ENCODE data around the gene VILL. TPM values are rescaled to one million over a fixed set of nuclear protein-coding genes. Genes with fewer than 3 reads are reported as not detected.

The VILL gene
- total and polyA plus RNA-seq, 2 donors (not counting 3 experiments of a cell fraction or from before 2014, with no cell fraction given), result 9.0 to 10.0 TPM

DNA sequence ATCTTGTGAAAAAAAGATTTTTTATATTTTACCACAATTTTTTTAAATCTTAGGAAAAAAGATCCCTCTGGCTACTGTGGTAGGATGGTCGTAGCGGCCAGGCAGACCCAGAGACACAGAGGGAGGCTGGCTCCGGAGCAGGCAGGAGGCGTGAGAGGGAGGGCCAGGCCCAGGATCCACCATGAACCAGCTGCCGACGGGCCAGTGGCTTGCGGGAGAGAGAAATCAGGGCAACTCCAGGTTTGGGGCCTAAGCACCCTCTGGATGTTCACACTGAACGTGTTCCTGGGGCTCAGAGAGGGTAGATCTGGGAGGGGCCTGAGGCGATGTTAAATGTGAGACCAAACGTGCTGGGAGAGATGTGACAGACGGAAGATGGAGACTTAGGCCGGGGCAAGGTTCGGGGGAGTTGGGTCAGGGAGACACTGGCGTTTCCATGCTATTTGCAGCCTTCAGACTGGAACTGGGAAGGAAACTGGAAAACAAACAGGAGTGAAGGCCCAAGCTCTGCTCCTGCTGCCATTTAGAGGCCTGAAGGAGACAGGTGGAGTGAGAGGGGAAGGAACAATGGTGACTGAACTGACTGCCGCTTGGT lies 1.6 kb upstream of the VILL start:
- no TSS peak for BruUV-seq (replicated peaks)
- H3K4me1 ChIP-seq (ENCODE audit: control insufficient read depth, extremely low read depth, insufficient read depth, low read length), result peaks cover 6% of the 10 kb centered on the region
- no peak overlapping the region for H3K4me2 ChIP-seq (ENCODE audit: insufficient read depth, low read length)
- H3K9ac ChIP-seq (replicated peaks; ENCODE audit: extremely low read depth, insufficient read depth, low read length), result no peak overlapping the region
- H3K36me3 ChIP-seq (ENCODE audit: control insufficient read depth in 2 of 2, extremely low read depth in 1 of 2, insufficient read depth in 2 of 2, low read length in 2 of 2), result no peaks in the 10 kb centered on the region
- no peak for DNase-seq (ENCODE audit: low read depth, low spot score)
- intact Hi-C loops (cut with micrococcal nuclease) (no loop called here), dilution Hi-C loops (cut with MboI; ENCODE audit: extremely low pct_ligation_motif_present, low sequenced_read_pairs) (no loop called here)
- TF ChIP-seq, protein P1, sequence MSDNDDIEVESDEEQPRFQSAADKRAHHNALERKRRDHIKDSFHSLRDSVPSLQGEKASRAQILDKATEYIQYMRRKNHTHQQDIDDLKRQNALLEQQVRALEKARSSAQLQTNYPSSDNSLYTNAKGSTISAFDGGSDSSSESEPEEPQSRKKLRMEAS (IDR thresholded peaks at IDR 0.05; ENCODE audit: insufficient read depth, insufficient read length), result no peak
- no peak for TF ChIP-seq GATA2 (IDR thresholded peaks at IDR 0.05; ENCODE audit: insufficient read depth, insufficient read length, low read depth, low read length)
- ChIA-PET CTCF (interaction anchor here (1.5 to 6.4 kb wide), 2 partner anchors 15 kb away, joined by 10 to 35 read pairs; no protein-coding TSS in a partner anchor), POLR2A (no interaction called here)
- no peaks in the 10 kb centered on the region for H3K79me2 ChIP-seq (ENCODE audit: control insufficient read depth, insufficient read depth, low read length)
- no peaks in the 10 kb centered on the region for H3K27me3 ChIP-seq (ENCODE audit: control insufficient read depth in 2 of 2, insufficient read depth in 2 of 2, low read length in 2 of 2)
- H2AFZ ChIP-seq (ENCODE audit: low read depth, low read length), result no peak overlapping the region
- no peaks in the 10 kb centered on the region for H3K9me3 ChIP-seq (replicated peaks; ENCODE audit: control insufficient read depth, insufficient read depth, low read length)
- H3K4me3 ChIP-seq (replicated peaks in 1 of 3; ENCODE audit: insufficient read depth in 1 of 3, low read depth in 1 of 3, low read length in 3 of 3), result no peak overlapping the region
- no peak for FAIRE-seq
- no peaks in the 10 kb centered on the region for H3K9me1 ChIP-seq (replicated peaks; ENCODE audit: control insufficient read depth, extremely low read depth, insufficient read depth, low read length)
- no peak overlapping the region for H3K27ac ChIP-seq (ENCODE audit: insufficient read depth, low read depth, low read length)
- no peaks in the 10 kb centered on the region for H4K20me1 ChIP-seq (replicated peaks; ENCODE audit: control insufficient read depth, extremely low read depth, insufficient read depth, low read length)

DNA sequence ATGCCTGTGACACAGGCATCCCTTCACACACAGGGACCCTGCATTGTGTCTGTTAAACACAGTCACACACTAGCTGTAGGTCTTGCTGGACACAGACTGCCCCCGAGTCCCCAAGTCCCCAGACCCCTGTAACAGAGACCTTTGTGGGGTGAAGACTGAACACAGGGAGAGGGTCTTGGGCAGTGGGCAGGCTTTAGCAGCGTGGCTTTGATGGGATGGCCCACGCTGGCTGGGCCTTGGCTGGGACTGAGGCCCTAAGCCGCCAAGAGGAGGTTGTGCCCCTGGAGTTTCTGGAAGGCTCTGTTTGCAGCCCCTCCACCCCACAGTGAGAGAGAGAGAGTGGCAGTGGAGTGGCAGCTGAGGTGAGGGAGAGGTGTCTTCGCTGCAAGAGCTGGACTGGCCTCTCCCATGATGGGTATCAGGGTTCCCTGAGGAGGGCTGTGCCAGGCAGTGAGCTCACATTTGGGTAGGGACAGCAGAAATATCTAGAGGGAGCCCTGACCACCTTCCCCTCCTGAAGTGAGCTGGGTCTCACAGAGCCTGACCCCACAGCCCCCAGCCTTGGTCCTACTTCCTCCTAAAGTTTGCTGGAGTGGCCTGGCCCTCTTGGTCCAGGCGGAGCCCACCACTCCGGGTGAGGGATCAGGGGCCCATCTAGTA lies 635 bp upstream of the VILL start:
- TF ChIP-seq POLR2AphosphoS5 (IDR thresholded peaks at IDR 0.05; ENCODE audit: insufficient read depth, low read depth, low read length) (no peak), POLR2A (IDR thresholded peaks at IDR 0.05; ENCODE audit: low read depth, low read length) (no peak), GATA2 (IDR thresholded peaks at IDR 0.05; ENCODE audit: insufficient read depth, insufficient read length, low read depth, low read length) (no peak), EZH2 (IDR thresholded peaks at IDR 0.05; ENCODE audit: borderline replicate concordance, low read depth, low read length, severe bottlenecking) (no peak), JUN (IDR thresholded peaks at IDR 0.05; ENCODE audit: borderline replicate concordance, insufficient read depth, insufficient read length, low read depth) (no peak), FOS (IDR thresholded peaks at IDR 0.05; ENCODE audit: borderline replicate concordance, insufficient read depth, low read length) (no peak), MYC (IDR thresholded peaks at IDR 0.05; ENCODE audit: low read depth, low read length) (no peak)
- TF ChIP-seq, protein P2, sequence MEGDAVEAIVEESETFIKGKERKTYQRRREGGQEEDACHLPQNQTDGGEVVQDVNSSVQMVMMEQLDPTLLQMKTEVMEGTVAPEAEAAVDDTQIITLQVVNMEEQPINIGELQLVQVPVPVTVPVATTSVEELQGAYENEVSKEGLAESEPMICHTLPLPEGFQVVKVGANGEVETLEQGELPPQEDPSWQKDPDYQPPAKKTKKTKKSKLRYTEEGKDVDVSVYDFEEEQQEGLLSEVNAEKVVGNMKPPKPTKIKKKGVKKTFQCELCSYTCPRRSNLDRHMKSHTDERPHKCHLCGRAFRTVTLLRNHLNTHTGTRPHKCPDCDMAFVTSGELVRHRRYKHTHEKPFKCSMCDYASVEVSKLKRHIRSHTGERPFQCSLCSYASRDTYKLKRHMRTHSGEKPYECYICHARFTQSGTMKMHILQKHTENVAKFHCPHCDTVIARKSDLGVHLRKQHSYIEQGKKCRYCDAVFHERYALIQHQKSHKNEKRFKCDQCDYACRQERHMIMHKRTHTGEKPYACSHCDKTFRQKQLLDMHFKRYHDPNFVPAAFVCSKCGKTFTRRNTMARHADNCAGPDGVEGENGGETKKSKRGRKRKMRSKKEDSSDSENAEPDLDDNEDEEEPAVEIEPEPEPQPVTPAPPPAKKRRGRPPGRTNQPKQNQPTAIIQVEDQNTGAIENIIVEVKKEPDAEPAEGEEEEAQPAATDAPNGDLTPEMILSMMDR (IDR thresholded peaks at IDR 0.05; ENCODE audit: extremely low read depth in 1 of 2, insufficient read depth in 1 of 2, low read depth in 1 of 2, low read length in 2 of 2), result no peak
- TF ChIP-seq, protein P1 (IDR thresholded peaks at IDR 0.05; ENCODE audit: insufficient read depth, insufficient read length), result no peak
- H2AFZ ChIP-seq (ENCODE audit: low read depth, low read length), result no peak overlapping the region
- no peaks in the 10 kb centered on the region for H3K9me3 ChIP-seq (replicated peaks; ENCODE audit: control insufficient read depth, insufficient read depth, low read length)
- H3K4me2 ChIP-seq (ENCODE audit: insufficient read depth, low read length), result no peak overlapping the region
- no peaks in the 10 kb centered on the region for H4K20me1 ChIP-seq (replicated peaks; ENCODE audit: control insufficient read depth, extremely low read depth, insufficient read depth, low read length)
- no peak overlapping the region for H3K9ac ChIP-seq (replicated peaks; ENCODE audit: extremely low read depth, insufficient read depth, low read length)
- H3K4me3 ChIP-seq (replicated peaks in 1 of 3; ENCODE audit: insufficient read depth in 1 of 3, low read depth in 1 of 3, low read length in 3 of 3), result no peak overlapping the region
- H3K79me2 ChIP-seq (ENCODE audit: control insufficient read depth, insufficient read depth, low read length), result no peaks in the 10 kb centered on the region
- ChIA-PET POLR2A (no interaction called here), CTCF (interaction anchor here (1.5 kb wide), 1 partner anchor 16 kb away, joined by 10 read pairs; no protein-coding TSS in a partner anchor)
- DNase-seq (ENCODE audit: low read depth, low spot score) (no peak), FAIRE-seq (no peak)
- intact Hi-C loops (cut with micrococcal nuclease) (no loop called here), dilution Hi-C loops (cut with MboI; ENCODE audit: extremely low pct_ligation_motif_present, low sequenced_read_pairs) (no loop called here)
- H3K9me1 ChIP-seq (replicated peaks; ENCODE audit: control insufficient read depth, extremely low read depth, insufficient read depth, low read length), result no peaks in the 10 kb centered on the region
- no peaks in the 10 kb centered on the region for H3K36me3 ChIP-seq (ENCODE audit: control insufficient read depth in 2 of 2, extremely low read depth in 1 of 2, insufficient read depth in 2 of 2, low read length in 2 of 2)
- H3K4me1 ChIP-seq (ENCODE audit: control insufficient read depth, extremely low read depth, insufficient read depth, low read length), result peaks cover 10% of the 10 kb centered on the region
- no peak overlapping the region for H3K27ac ChIP-seq (ENCODE audit: insufficient read depth, low read depth, low read length)
- BruUV-seq (replicated peaks), result no TSS peak
- no peaks in the 10 kb centered on the region for H3K27me3 ChIP-seq (ENCODE audit: control insufficient read depth in 2 of 2, insufficient read depth in 2 of 2, low read length in 2 of 2)
